VCaP (cell line): ENCODE results near the gene LIN54.

Experiments
- H3K27ac ChIP-seq: fragments of 450-650 bp; 2 replicates; pipeline ENCODE4 v1.5.1; 2017
- CTCF ChIP-seq: fragments of 450-650 bp; conservative IDR thresholded peaks from 2 replicates; pipeline ENCODE4 v1.5.1; 2017; ENCODE audit warnings: mild to moderate bottlenecking, moderate library complexity

LIN54 gene

GRCh38 chr4:82903737-82904136 lies 106.9 kb downstream of the LIN54 start:
- TF ChIP-seq CTCF: no peak
- no peak overlapping the region for H3K27ac ChIP-seq

GRCh38 chr4:82901183-82901718 lies 109.4 kb downstream of the LIN54 start:
- H3K27ac ChIP-seq: peak overlapping the region; percentile 91
- no peak for TF ChIP-seq CTCF

GRCh38 chr4:82900411-82901182 lies 110.0 kb downstream of the LIN54 start, which contains the start of gene THAP9:
Gene THAP9, plus strand, starts transcription at chr4:82900735. Its CDS starts 68 bp downstream, at chr4:82900803.
- no peak for TF ChIP-seq CTCF
- H3K27ac ChIP-seq: peak within 1 kb of the TSS; percentile 91

GRCh38 chr4:82900066-82900410 lies 110.6 kb downstream of the LIN54 start:
- TF ChIP-seq CTCF: no peak
- peak overlapping the region; percentile 91 for H3K27ac ChIP-seq

- peak overlapping the region; percentile 91 for H3K27ac ChIP-seq
- TF ChIP-seq CTCF: no peak
Measured at GRCh38 chr4:82899374-82900065, 111.1 kb downstream of the LIN54 start.

GRCh38 chr4:82898322-82899243 lies 112.0 kb downstream of the LIN54 start:
- TF ChIP-seq CTCF: peak; percentile 83
- H3K27ac ChIP-seq: peak overlapping the region; percentile 91
